Spleen (tissue), 7 donors: ENCODE data around the gene FNDC1.

Experiments
- POLR2A ChIP-seq, 3 donors: fragments of 450-650 bp; IDR thresholded peaks; one replicate each; pipeline ENCODE4 v1.5.1; 2017; ENCODE audit warnings: antibody characterized with exemption in 3 of 3, mild to moderate bottlenecking in 1 of 3
- TF ChIP-seq, protein P1 (sequence below), 11 experiments: fragments of 200-600 bp in 7 of 11; fragments of 450-650 bp in 4 of 11; sonication (generic) in 4 of 11; IDR thresholded peaks in 8 of 11; conservative IDR thresholded peaks in 3 of 11; 1 replicate in 7 of 11; 2 replicates in 4 of 11; pipeline versions ENCODE4 v1.4.0 to v1.8.0; 2016 to 2021; ENCODE audit warnings: antibody characterized with exemption in 11 of 11, inconsistent platforms in 4 of 11, mild to moderate bottlenecking in 1 of 11
- donor health status: DM: no; HTN: no; CAD: no; lungs with moderate emphysema.
- donor health status: DM: no; HTN: no; CAD: no.
- donor health status: DM: no; HTN: no; CAD: no.

DNA sequence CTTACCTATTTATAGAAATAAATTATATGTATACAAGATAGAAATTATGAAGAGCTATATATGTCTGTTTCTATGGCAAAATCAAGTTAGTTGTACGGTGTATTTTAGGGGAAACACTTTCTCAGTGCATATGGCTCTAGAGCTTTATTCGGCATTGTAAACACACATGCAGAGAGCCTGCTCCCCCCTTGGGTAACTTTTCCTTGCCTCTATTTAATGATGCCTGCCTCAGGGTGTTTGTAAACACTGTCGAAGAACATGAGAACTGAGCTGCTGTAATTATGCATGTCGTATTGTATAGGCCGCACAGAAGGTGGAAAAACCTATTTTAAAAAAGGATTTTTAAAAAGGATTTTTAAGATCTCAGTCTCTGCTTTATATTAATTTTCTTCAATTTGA lies 133.4 kb downstream of the FNDC1 start:
- no peak for TF ChIP-seq POLR2A (IDR thresholded peaks at IDR 0.05)
- TF ChIP-seq, protein P1, sequence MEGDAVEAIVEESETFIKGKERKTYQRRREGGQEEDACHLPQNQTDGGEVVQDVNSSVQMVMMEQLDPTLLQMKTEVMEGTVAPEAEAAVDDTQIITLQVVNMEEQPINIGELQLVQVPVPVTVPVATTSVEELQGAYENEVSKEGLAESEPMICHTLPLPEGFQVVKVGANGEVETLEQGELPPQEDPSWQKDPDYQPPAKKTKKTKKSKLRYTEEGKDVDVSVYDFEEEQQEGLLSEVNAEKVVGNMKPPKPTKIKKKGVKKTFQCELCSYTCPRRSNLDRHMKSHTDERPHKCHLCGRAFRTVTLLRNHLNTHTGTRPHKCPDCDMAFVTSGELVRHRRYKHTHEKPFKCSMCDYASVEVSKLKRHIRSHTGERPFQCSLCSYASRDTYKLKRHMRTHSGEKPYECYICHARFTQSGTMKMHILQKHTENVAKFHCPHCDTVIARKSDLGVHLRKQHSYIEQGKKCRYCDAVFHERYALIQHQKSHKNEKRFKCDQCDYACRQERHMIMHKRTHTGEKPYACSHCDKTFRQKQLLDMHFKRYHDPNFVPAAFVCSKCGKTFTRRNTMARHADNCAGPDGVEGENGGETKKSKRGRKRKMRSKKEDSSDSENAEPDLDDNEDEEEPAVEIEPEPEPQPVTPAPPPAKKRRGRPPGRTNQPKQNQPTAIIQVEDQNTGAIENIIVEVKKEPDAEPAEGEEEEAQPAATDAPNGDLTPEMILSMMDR (IDR thresholded peaks at IDR 0.05 in 8 of 11, conservative IDR thresholded peaks at IDR 0.05 in 3 of 11), result no peak
